BJ (cell line): ENCODE measurements around the gene RHOB. TPM values are rescaled to one million over a fixed set of nuclear protein-coding genes. Genes with fewer than 3 reads are reported as not detected.

Experiments used
- CTCF ChIA-PET: fragments of 350-600 bp; formaldehyde crosslinking; extraction: SDS; loops from one replicate; lab custom pipeline; 2021; ENCODE audit warnings: antibody characterized with exemption, inconsistent platforms; lab: Yijun Ruan, JAX
- POLR2A ChIA-PET: fragments of 300-600 bp; sonication (Branson Sonifier 250); formaldehyde crosslinking; extraction: SDS; loops from one replicate; lab custom pipeline; 2021; ENCODE audit warnings: antibody characterized with exemption; lab: Charles Lee
- DNase-seq: peaks from one replicate; pipeline ENCODE4 v3.0.0-alpha.2; 2011; ENCODE audit warnings: low read depth
- H3K27me3 ChIP-seq: 2 replicates; pipeline ENCODE4 v1.6.0; 2011; ENCODE audit warnings: low read length; ENCODE audit not compliant: control insufficient read depth, insufficient read depth
- H3K36me3 ChIP-seq: 2 replicates; pipeline ENCODE4 v1.5.1; 2011; ENCODE audit warnings: low read length; ENCODE audit not compliant: control insufficient read depth, insufficient read depth
- H3K4me3 ChIP-seq: 2 replicates; pipeline ENCODE4 v1.5.1; 2011; ENCODE audit warnings: low read depth, mild to moderate bottlenecking, control low read depth, low read length
- polyA plus RNA-seq: library from polyadenylated mRNA; depleted of rRNA; stranded (reverse); fragments of >200 nt; gene quantifications from 2 replicates; pipeline ENCODE4 v1.2.3, GENCODE V29; 2011
- TF ChIP-seq, protein P1 (sequence below): IDR thresholded peaks from 2 replicates; pipeline ENCODE4 v1.5.1; 2011; ENCODE audit warnings: low read depth, mild to moderate bottlenecking, control low read depth, inconsistent platforms, low read length, moderate library complexity; ENCODE audit not compliant: insufficient read depth

The RHOB gene
- polyA plus RNA-seq, 1 experiment, result 87.2 TPM

DNA sequence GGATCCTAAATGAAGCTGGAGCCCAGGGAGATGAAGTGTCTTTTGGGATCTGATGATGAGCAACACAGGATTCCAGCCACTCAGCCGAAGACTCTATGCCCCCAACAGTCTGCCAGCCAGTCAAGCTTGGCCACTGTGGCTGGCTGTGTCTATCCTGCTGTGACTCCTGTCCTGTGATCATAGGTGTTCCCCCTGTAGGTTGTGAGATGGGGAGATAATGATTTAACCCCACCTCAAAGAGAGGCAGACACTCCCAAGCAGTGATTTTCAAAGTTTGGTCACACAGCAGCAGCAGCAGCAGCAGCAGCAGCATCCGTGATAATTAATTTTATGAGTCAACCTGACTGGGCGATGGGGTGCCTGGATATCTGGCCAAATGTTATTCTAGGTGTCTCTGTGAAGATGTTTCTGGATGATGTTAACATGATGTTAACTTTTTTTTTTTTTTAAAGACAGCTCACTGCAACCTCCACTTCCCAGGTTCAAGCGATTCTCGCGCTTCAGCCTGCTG lies 21.4 kb upstream of the RHOB start:
- H3K36me3 ChIP-seq, result no peaks in the 10 kb centered on the region
- no peak overlapping the region for H3K4me3 ChIP-seq
- no peak for DNase-seq
- ChIA-PET POLR2A (no interaction called here), CTCF (interaction anchor here (1.0 to 7.1 kb wide), 9 partner anchors 13 to 217 kb away, joined by 3 to 86 read pairs (median 6); no protein-coding TSS in a partner anchor)
- TF ChIP-seq, protein P1, sequence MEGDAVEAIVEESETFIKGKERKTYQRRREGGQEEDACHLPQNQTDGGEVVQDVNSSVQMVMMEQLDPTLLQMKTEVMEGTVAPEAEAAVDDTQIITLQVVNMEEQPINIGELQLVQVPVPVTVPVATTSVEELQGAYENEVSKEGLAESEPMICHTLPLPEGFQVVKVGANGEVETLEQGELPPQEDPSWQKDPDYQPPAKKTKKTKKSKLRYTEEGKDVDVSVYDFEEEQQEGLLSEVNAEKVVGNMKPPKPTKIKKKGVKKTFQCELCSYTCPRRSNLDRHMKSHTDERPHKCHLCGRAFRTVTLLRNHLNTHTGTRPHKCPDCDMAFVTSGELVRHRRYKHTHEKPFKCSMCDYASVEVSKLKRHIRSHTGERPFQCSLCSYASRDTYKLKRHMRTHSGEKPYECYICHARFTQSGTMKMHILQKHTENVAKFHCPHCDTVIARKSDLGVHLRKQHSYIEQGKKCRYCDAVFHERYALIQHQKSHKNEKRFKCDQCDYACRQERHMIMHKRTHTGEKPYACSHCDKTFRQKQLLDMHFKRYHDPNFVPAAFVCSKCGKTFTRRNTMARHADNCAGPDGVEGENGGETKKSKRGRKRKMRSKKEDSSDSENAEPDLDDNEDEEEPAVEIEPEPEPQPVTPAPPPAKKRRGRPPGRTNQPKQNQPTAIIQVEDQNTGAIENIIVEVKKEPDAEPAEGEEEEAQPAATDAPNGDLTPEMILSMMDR, result no peak
- peaks cover 4% of the 10 kb centered on the region; the same call in 1 of the 2 replicates for H3K27me3 ChIP-seq

DNA sequence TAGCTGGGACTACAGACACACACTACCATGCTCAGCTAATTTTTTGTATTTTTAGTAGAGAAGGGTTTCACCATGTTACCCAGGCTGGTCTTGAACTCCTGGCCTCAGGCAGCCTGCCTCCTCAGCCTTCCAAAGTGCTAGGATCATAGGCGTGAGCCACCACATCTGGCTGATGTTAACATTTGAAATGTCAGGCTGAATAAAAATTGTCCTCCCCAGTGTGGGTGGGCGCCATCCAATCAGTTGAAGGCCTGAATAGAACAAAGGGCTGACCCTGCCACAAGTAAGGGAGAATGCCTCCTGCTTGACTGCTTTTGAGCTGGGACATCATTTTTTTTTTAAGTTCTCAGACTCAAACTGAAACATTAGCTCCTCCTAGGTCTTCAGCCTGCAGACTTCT lies 21.0 kb upstream of the RHOB start:
- Histone ChIP-seq H3K36me3 (no peaks in the 10 kb centered on the region), H3K4me3 (no peak overlapping the region), H3K27me3 (peaks cover 4% of the 10 kb centered on the region; the same call in 1 of the 2 replicates)
- ChIA-PET CTCF (interaction anchor here (0.9 to 4.0 kb wide), 6 partner anchors 13 to 225 kb away, joined by 3 to 19 read pairs (median 6); partner anchors contain the start of gene HS1BP3), POLR2A (no interaction called here)
- DNase-seq, result no peak
- TF ChIP-seq, protein P1, result no peak

DNA sequence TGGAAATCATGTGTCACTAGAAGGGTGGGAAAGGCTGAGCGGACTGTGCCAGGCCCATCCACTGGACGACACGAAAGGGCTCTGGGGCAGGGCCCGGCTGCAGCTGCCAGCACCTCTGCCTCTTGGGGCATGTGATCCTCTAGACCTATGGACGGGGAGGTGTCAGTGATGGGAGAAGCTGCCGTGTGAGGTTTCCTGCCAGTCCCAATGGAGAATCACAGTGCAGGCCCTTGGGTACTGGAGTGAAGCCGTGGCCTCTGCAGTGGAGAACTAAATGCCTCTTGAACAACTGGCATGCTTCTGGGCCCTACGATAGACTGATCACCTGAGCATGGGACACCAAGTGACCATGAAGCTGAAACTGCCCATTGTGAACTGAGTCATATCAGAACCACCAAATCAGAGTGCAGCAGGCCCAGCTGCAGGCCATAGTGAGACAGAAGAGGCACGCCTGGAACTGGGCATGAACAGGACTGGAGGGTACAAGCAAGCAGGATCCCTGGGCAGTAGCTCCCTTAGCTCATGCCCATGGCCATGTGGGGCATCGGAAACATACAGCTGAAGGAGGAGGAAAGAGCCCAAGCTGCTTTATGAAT lies 18.8 kb upstream of the RHOB start:
- Histone ChIP-seq H3K27me3 (peaks cover 16% of the 10 kb centered on the region), H3K4me3 (no peak overlapping the region), H3K36me3 (no peaks in the 10 kb centered on the region)
- ChIA-PET CTCF (interaction anchor here (0.6 to 2.4 kb wide), 6 partner anchors 9 to 674 kb away, joined by 3 to 9 read pairs (median 4); no protein-coding TSS in a partner anchor), POLR2A (no interaction called here)
- no peak for DNase-seq
- TF ChIP-seq, protein P1, result no peak

DNA sequence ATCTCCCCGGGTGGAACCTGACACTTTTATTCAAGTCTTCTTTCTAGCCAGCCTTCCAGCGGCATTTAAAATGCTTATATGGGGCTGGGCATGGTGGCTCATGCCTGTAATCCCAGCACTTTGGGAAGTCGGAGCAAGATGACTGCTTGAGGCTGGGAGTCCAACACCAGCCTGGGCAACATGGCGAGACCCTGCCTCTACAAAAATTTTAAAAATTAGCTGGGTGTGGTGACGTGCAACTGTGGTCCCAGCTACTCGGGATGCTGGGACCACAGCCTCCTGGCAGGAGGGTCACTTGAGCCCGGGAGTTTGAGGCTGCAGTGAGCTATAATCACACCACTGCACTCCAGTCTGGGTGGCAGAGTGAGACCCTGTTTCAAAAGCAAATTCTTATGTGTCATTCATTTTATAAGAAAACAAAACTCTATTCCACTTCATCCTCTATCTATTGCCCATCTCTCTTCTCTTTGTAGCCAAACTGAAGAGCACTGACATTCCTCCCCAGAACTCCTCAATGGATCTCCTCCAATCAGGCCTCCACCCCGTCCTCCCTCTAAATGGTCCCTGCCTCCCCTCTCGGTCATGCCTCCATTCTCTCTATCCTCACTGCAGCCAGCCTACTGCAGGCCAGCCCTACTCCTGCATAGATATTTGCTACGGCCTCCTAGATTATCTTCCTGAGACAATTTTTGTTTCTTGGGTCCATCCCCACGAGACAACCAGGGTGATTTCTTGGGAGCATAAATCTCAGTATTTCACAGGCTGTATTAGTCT lies 18.0 kb upstream of the RHOB start:
- CTCF ChIA-PET, result interaction anchor here (1.0 to 2.4 kb wide), 3 partner anchors 17 to 214 kb away, joined by 3 to 9 read pairs (median 4); no protein-coding TSS in a partner anchor
- TF ChIP-seq, protein P1, result no peak

DNA sequence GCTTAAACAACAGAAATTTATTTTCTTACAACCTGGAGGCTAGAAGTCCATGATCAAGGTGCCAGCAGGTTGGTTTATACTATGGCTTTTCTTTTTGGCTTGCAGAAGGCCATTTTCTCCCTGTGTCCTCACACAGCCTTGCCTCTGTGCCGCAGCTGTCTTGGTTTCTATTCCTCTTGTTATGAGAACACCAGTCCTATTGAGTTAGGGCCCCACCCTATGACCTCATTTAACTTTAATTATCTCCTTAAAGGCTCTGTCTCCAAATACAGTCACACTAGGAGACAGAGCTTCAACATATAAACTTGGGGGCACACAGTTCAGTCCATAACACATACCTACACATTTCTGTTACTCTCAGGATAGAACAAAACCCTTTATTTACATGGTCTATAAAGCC lies 17.3 kb upstream of the RHOB start:
- POLR2A ChIA-PET, result interaction anchor here (1.0 kb wide), 1 partner anchor 17 kb away, joined by 3 read pairs; the partner anchor contains the start of gene RHOB
- TF ChIP-seq, protein P1, result no peak
- CTCF ChIA-PET, result interaction anchor here (0.7 to 2.4 kb wide), 3 partner anchors 11 to 213 kb away, joined by 3 to 9 read pairs (median 3); no protein-coding TSS in a partner anchor
- H3K27me3 ChIP-seq, result peaks cover 14% of the 10 kb centered on the region
- no peak overlapping the region for H3K4me3 ChIP-seq
- H3K36me3 ChIP-seq, result no peaks in the 10 kb centered on the region
- no peak for DNase-seq

More for the DNA sequence above, 18.0 kb upstream of the RHOB start:
- POLR2A ChIA-PET, result interaction anchor here (1.0 kb wide), 1 partner anchor 18 kb away, joined by 3 read pairs; the partner anchor contains the start of gene RHOB
- H3K27me3 ChIP-seq, result peaks cover 14% of the 10 kb centered on the region
- H3K4me3 ChIP-seq, result no peak overlapping the region
- DNase-seq, result no peak
- H3K36me3 ChIP-seq, result no peaks in the 10 kb centered on the region
